NCI-H2081 treated with DMSO at 0.1 percent for 48 hours (cell line): ENCODE results near the gene C16orf89.

Experiments
- DNase-seq: peaks from one replicate; lab custom pipeline; 2025; lab: John Stamatoyannopoulos, UW

Gene C16orf89

GRCh38 chr16:5003828-5004227 lies 61.9 kb downstream of the C16orf89 start:
- no peak for DNase-seq

GRCh38 chr16:5003211-5003610 lies 62.5 kb downstream of the C16orf89 start:
- DNase-seq = no peak

- no peak for DNase-seq
Observed at GRCh38 chr16:5002699-5003143, 63.0 kb downstream of the C16orf89 start.

GRCh38 chr16:5001986-5002385 lies 63.8 kb downstream of the C16orf89 start:
- no peak for DNase-seq

GRCh38 chr16:5001571-5001970 lies 64.2 kb downstream of the C16orf89 start:
- DNase-seq = no peak

GRCh38 chr16:5000573-5001001 lies 65.2 kb downstream of the C16orf89 start:
- DNase-seq = no peak

- no peak for DNase-seq
Observed at GRCh38 chr16:4994719-4995434, 70.9 kb downstream of the C16orf89 start.
